NCI-H2107 treated with DMSO at 0.1 percent for 48 hours (cell line): ENCODE measurements around the gene RUBCN.
A peak's percentile ranks its signal among the peaks of the same experiment; 100 is the strongest.
"Not testable (repeated sequence)": the region's sequence is repeated elsewhere in the genome, so short reads cannot be mapped to it uniquely, and the experiment has no call there.

ENCODE experiments used
- DNase-seq: peaks from one replicate; lab custom pipeline; 2025; ENCODE audit not compliant: unreplicated experiment; lab: John Stamatoyannopoulos, UW

Gene RUBCN

DNA sequence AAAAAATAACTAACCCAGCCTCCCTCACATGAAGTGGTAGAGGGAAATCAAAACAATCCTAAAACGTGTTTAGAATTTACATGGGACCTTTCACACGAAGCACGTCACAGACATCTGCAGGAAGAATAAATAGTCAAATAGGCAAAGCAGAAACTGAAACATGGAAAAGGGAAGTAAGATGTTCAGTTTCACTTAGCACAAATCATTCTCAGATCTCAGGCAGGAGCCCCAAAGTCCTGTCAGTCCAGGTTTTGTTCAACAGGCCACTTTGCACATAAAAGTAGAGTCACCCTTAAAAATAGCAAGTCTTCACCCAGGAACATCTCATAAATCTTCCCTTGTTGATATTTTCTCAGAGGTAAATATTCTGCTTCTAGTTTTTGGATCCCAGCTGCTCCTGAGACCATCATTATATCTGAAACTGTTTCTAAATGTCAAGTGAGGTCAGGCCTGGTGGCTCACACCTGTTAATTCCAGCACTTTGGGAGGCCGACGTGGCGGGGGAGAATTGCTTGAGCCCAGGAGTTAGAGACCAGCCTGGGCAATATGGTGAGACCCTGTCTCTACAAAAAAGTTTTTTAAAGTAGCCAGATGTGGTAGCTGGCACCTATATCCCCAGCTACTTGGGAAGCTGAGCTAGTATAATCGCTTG is 1.9 kb downstream of the RUBCN start:
- DNase-seq = no peak

DNA sequence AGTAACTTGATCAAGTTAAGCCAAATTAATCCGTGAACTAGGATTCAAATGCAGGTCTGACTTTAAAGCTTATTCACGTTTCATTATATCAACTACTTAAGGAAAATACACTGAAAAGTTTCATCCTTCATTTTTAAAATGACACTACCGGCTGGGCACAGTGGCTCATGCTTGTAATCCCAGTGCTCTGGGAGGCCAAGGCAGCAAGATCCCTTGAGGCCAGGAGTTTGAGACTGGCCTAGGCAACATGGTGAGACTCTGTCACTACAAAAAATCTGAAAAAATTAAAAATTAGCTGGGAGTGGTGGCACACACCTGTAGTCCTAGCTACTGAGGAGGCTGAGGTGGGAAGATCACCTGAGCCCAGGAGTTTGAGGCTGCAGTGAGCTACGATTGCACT is 3.7 kb downstream of the RUBCN start:
- no peak for DNase-seq

- not testable (repeated sequence) for DNase-seq
Measured at GRCh38 chr3:197731483-197731882, 5.2 kb downstream of the RUBCN start.

DNA sequence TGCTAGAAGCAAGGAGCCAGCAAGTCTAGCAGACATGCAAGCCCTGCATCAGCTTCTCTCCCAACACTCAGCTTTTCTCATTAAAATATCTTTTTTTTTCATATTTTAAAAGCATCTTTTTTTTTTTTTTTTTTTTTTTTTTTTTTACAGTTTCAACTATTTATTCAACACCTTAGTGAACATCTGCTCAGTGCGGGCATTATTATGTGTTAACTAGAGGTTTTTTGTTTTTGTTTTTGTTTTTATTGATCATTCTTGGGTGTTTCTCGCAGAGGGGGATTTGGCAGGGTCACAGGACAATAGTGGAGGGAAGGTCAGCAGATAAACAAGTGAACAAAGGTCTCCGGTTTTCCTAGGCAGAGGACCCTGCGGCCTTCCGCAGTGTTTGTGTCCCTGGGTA is 5.9 kb downstream of the RUBCN start:
- not testable (repeated sequence) for DNase-seq

DNA sequence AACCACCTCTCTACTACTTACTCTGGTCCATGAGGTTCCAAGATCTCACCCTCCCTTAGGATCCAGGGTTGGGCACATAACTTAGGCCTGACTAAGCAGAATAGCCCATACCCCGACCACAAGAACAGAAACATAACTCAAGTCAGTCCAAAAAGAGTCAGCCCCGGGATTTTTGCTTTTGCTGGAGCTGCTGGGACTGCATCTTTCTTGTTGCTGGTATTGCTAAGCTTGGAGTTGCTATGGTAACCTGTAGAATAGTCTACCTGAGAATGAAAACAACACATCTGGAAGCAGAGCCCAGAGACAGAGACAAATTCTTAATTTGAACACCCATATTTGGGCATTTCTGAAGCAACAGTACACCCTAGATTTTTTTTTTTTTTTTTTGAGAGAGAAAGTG is 6.5 kb downstream of the RUBCN start:
- DNase-seq = no peak

- no peak for DNase-seq
Measured at GRCh38 chr3:197728487-197728886, 8.2 kb downstream of the RUBCN start.

GRCh38 chr3:197727878-197728277 is 8.8 kb downstream of the RUBCN start:
- not testable (repeated sequence) for DNase-seq

- no peak for DNase-seq
Measured at GRCh38 chr3:197722734-197723133, 14.0 kb downstream of the RUBCN start.

- no peak for DNase-seq
Measured at GRCh38 chr3:197720694-197721093, 16.0 kb downstream of the RUBCN start.

DNA sequence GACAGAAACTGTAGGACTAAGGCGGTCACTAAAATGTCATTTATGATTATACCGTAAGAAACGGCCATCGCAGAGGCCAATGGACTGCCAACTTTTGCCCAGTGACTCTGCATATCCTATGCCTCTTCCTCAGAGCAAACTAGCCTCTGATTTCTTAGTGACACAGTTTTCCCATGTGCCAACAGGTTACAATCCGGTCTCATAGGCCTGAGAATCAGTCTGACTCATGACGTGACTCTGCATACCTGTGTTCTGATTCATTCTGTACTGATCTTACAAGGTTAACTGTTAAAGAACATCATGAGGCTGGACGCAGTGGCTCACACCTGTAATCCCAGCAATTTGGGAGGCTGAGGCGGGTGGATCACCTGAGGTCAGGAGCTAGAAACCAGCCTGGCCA is 17.8 kb downstream of the RUBCN start:
- DNase-seq = no peak

GRCh38 chr3:197714251-197714650 is 22.5 kb downstream of the RUBCN start:
- no peak for DNase-seq

GRCh38 chr3:197713477-197713822 is 23.3 kb downstream of the RUBCN start:
- no peak for DNase-seq

DNA sequence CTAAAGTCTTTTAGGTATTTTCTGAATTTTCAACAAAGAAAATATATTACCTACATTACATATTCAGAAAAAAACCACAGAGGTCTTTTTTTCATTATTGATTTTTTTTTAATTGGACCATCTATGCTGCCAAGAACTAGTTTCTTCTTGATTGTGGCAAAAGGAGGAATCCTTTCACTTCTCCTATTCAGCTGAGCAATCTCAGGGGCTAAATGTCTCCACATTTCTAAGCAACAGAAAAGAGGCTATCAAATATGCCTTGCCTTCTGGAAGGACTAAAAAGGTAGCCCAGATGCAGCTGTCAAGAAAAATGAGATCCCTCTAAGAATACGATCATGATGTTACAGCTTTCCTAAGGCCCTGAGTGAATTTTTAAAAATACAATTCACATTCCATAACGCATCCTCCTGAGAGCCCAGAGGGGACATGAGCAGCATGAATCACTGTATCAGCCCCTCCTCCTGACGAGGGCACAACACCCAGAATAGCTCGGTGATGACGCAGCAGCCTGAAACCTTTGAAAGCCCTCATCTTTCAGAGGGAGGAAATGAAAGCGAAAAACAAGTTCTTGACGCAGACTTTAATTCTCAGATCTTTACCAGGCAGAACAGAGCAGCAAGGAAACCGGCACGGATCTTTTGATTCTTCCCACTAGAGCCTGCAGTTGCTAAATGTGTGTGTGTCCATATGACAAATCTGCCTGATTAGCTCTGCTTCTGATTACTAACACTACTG is 24.6 kb downstream of the RUBCN start:
- peak; percentile 69 for DNase-seq

- not testable (repeated sequence) for DNase-seq
Measured at GRCh38 chr3:197710965-197711364, 25.7 kb downstream of the RUBCN start.

DNA sequence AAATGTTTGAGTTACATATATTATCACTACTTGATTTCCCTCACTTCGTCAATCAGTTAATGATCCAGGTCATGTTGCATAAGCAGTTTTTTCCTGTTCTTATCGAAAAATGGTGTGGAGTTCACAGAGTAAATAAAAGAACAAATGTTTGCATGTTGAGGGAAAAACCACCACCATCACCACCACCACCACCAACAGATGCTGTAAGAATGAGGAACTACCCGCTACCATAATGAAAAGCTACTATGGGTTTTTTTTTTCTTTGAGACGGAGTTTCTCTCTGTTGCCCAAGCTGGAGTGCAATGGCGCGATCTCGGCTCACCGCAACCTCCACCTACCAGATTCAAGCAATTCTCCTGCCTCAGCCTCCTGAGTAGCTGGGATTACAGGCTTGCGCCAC is 27.6 kb downstream of the RUBCN start:
- no peak for DNase-seq

DNA sequence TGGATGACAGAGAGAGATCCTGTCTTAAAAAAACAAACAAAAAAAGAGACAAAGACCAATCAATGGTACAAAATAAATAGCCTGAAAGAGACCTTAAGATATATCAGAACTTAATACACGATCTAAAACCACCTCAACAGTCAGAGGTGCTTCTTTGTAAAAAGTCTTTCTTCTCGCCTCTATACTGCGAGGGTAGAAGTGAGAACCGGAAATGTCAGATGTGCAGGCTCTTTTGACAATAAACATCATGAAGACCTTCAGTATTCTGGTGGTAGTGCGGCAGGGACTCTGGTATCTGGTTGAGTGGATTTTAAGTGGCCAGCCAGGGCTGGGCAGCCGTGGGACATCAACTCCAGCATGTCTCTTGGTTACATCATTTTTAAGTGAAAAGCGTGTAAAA is 30.0 kb downstream of the RUBCN start:
- no peak for DNase-seq

- no peak for DNase-seq
Measured at GRCh38 chr3:197701841-197702240, 34.9 kb downstream of the RUBCN start.

- DNase-seq = no peak
Measured at GRCh38 chr3:197700095-197700494, 36.6 kb downstream of the RUBCN start.

GRCh38 chr3:197697355-197697754 is 39.3 kb downstream of the RUBCN start:
- no peak for DNase-seq

- no peak for DNase-seq
Measured at GRCh38 chr3:197694251-197694650, 42.5 kb downstream of the RUBCN start.

- no peak for DNase-seq
Measured at GRCh38 chr3:197692641-197693040, 44.1 kb downstream of the RUBCN start.

- DNase-seq = no peak
Measured at GRCh38 chr3:197690754-197691153, 46.0 kb downstream of the RUBCN start.

DNA sequence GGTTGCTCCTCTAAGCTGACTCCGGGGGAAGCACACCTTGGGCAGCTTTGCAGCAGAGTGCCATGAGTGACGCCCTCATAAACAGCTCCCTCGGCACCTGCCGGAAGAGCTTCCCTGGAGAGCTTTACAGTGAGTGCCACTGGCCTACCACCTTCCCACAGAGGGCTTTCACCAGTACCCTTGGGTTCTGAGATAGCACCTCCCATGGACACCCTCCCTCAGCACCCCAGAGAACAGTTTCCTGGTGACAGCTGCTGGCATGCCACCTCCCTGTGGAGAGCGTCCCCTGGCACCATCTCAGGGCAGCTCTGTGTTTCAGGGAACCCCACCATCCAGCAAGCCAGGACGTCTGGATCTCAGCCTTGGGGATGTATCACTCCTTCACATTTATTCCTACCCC is 49.1 kb downstream of the RUBCN start:
- DNase-seq = peak; percentile 36
